GM23338 (cell line): ENCODE data around the gene ICAM3. TPM values are rescaled to one million over a fixed set of nuclear protein-coding genes. Genes with fewer than 3 reads are reported as not detected.
"Not testable (repeated sequence)": the region's sequence is repeated elsewhere in the genome, so short reads cannot be mapped to it uniquely, and the experiment has no call there.

ENCODE experiments used
- ATAC-seq: fragments of 200-7000 bp; cut with Tn5 transposase; 3 replicates; pipeline ENCODE4 v1.9.1; 2020
- DNase-seq: peaks from one replicate; pipeline ENCODE4 v3.0.0-alpha.2; 2015; ENCODE audit warnings: low spot score
- H2AFZ ChIP-seq: fragments of 200-600 bp; sonication (generic); 2 replicates; pipeline ENCODE4 v1.8.0; 2016; ENCODE audit warnings: antibody characterized with exemption, mild to moderate bottlenecking, moderate library complexity
- H3F3A ChIP-seq: fragments of 200-600 bp; sonication (generic); replicated peaks from 2 replicates; pipeline ENCODE4 v1.8.0; 2017; ENCODE audit warnings: antibody characterized with exemption, mixed run types, low read depth
- H3K27ac ChIP-seq: fragments of 200-600 bp; sonication (generic); 2 replicates; pipeline ENCODE4 v1.6.1; 2016; ENCODE audit warnings: low read depth
- H3K27me3 ChIP-seq: fragments of 200-600 bp; sonication (generic); 2 replicates; pipeline ENCODE4 v1.8.0; 2016; ENCODE audit warnings: mild to moderate bottlenecking, mixed run types, moderate library complexity; ENCODE audit not compliant: insufficient read depth
- H3K36me3 ChIP-seq: fragments of 200-600 bp; sonication (generic); 2 replicates; pipeline ENCODE4 v1.8.0; 2016; ENCODE audit warnings: mild to moderate bottlenecking; ENCODE audit not compliant: insufficient read depth
- H3K4me1 ChIP-seq: fragments of 200-600 bp; sonication (generic); 2 replicates; pipeline ENCODE4 v1.8.0; 2016; ENCODE audit warnings: mild to moderate bottlenecking, moderate library complexity; ENCODE audit not compliant: insufficient read depth
- H3K4me2 ChIP-seq: fragments of 200-600 bp; sonication (generic); 2 replicates; pipeline ENCODE4 v1.7.1; 2017; ENCODE audit warnings: mixed run types
- H3K4me3 ChIP-seq: fragments of 200-600 bp; sonication (generic); 2 replicates; pipeline ENCODE4 v1.6.1; 2016; ENCODE audit warnings: mixed run types
- H3K79me2 ChIP-seq: fragments of 200-600 bp; sonication (generic); replicated peaks from 2 replicates; pipeline ENCODE4 v1.8.0; 2017; ENCODE audit warnings: mild to moderate bottlenecking; ENCODE audit not compliant: insufficient read depth
- H3K9me2 ChIP-seq: fragments of 200-600 bp; sonication (generic); 2 replicates; pipeline ENCODE4 v1.8.0; 2017; ENCODE audit not compliant: insufficient read depth
- H4K20me1 ChIP-seq: fragments of 200-600 bp; sonication (generic); replicated peaks from 2 replicates; pipeline ENCODE4 v1.8.0; 2017; ENCODE audit warnings: mild to moderate bottlenecking; ENCODE audit not compliant: insufficient read depth
- H3K27ac Mint-ChIP-seq: 2 replicates; pipeline ENCODE4 v1.8.0; 2020; ENCODE audit warnings: inconsistent platforms, mild to moderate bottlenecking, moderate library complexity, mixed read lengths
- H3K27me3 Mint-ChIP-seq: 3 replicates; pipeline ENCODE4 v1.8.0; 2022; ENCODE audit warnings: low read depth, mild to moderate bottlenecking, moderate library complexity, mixed read lengths, inconsistent platforms; ENCODE audit not compliant: insufficient read depth, poor library complexity
- H3K36me3 Mint-ChIP-seq: 3 replicates; pipeline ENCODE4 v1.8.0; 2021; ENCODE audit warnings: low read depth, mild to moderate bottlenecking, inconsistent platforms, moderate library complexity, mixed read lengths
- H3K4me1 Mint-ChIP-seq: 3 replicates; pipeline ENCODE4 v1.8.0; 2020; ENCODE audit warnings: mild to moderate bottlenecking, inconsistent platforms, mixed read lengths
- H3K4me3 Mint-ChIP-seq: 3 replicates; pipeline ENCODE4 v1.8.0; 2021; ENCODE audit warnings: moderate library complexity, mild to moderate bottlenecking, inconsistent platforms, mixed read lengths
- H3K9me3 Mint-ChIP-seq: 3 replicates; pipeline ENCODE4 v1.8.0; 2020; ENCODE audit warnings: moderate library complexity, mild to moderate bottlenecking, inconsistent platforms, mixed read lengths
- CREB1 ChIP-seq: fragments of 250-450 bp; sonication (Bioruptor Pico); IDR thresholded peaks from 2 replicates; pipeline ENCODE4 v1.5.0; 2020; ENCODE audit warnings: low read depth, mild to moderate bottlenecking, moderate library complexity
- ETS1 ChIP-seq: IDR thresholded peaks from 2 replicates; pipeline ENCODE4 v1.6.1; 2016; ENCODE audit warnings: antibody characterized with exemption
- EZH2phosphoT487 ChIP-seq: fragments of 200-600 bp; sonication (generic); IDR thresholded peaks from one replicate; pipeline ENCODE4 v1.8.1; 2018; ENCODE audit warnings: antibody characterized with exemption; ENCODE audit not compliant: unreplicated experiment
- POLR2AphosphoS5 ChIP-seq: IDR thresholded peaks from 2 replicates; pipeline ENCODE4 v1.6.1; 2016; ENCODE audit warnings: antibody characterized with exemption, low read depth
- STAT1 ChIP-seq: IDR thresholded peaks from one replicate; pipeline ENCODE4 v1.6.1; 2016; ENCODE audit warnings: antibody characterized with exemption; ENCODE audit not compliant: unreplicated experiment
- ZNF114 ChIP-seq: fragments of 250-450 bp; sonication (Bioruptor Pico); IDR thresholded peaks from 2 replicates; pipeline ENCODE4 v1.5.0; 2020; ENCODE audit warnings: mild to moderate bottlenecking, moderate library complexity
- ZNF462 ChIP-seq: fragments of 250-450 bp; sonication (Bioruptor Pico); IDR thresholded peaks from 2 replicates; pipeline ENCODE4 v1.5.0; 2020; ENCODE audit warnings: mild to moderate bottlenecking, moderate library complexity
- polyA plus RNA-seq: library from polyadenylated mRNA; unstranded; fragments of >200 nt; fragmentation: Nextera tagmentation; extraction: Ambion mirVana; gene quantifications from 2 replicates; pipeline ENCODE4 v1.2.1, GENCODE V29; 2016
- total RNA-seq: library from RNA; depleted of rRNA; stranded (reverse); fragments of >200 nt; shearing (Covaris generic); gene quantifications from 2 replicates; pipeline ENCODE4 v1.2.3, GENCODE V29; 2014
- TF ChIP-seq, protein P1 (sequence below): IDR thresholded peaks from one replicate; pipeline ENCODE4 v1.6.1; 2018; ENCODE audit warnings: antibody characterized with exemption; ENCODE audit not compliant: unreplicated experiment
- TF ChIP-seq, protein P2 (sequence below), 2 experiments: fragments of 200-600 bp in 1 of 2; sonication (generic) in 1 of 2; conservative IDR thresholded peaks; 2 replicates each; pipeline versions ENCODE4 v1.5.1 to v1.6.1; 2016 to 2017; ENCODE audit warnings: antibody characterized with exemption in 2 of 2, low read depth in 2 of 2, mild to moderate bottlenecking in 2 of 2, moderate library complexity in 1 of 2

The ICAM3 gene
- total and polyA plus RNA-seq, 2 experiments from 2014 or later = 9.6 to 14.7 TPM

GRCh38 chr19:10377140-10377640, 37.8 kb upstream of the ICAM3 start:
- H3K4me3 Mint-ChIP-seq, H3K4me1 Mint-ChIP-seq: not testable (repeated sequence)

DNA sequence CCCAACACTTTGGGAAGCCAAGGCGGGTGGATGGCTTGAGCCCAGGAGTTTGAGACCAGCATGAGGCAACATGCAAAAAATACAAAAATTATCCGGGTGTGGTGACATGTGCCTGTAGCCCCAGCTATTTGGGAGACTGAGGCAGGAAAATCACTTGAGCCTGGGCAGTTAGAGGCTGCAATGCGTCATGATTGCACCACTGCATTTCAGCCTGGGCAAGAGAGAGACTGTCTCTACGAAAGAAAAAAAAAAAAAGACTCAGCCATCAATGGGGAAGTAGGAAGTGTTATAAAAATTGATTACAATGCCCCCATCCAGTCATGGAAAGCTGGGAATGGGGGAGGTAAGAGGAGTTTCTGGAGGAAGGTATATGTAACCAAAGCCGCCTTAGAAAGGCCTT, 35.5 kb upstream of the ICAM3 start:
- ATAC-seq = no peak
- H3K36me3 Mint-ChIP-seq = peaks cover 18% of the 10 kb centered on the region
- H3K4me3 Mint-ChIP-seq = no peak overlapping the region
- TF ChIP-seq ZNF114 (CRISPR knock-in tag) (no peak), STAT1 (no peak), POLR2AphosphoS5 (no peak), CREB1 (CRISPR knock-in tag) (no peak), ETS1 (no peak), EZH2phosphoT487 (no peak), ZNF462 (CRISPR knock-in tag) (no peak)
- TF ChIP-seq, protein P1, sequence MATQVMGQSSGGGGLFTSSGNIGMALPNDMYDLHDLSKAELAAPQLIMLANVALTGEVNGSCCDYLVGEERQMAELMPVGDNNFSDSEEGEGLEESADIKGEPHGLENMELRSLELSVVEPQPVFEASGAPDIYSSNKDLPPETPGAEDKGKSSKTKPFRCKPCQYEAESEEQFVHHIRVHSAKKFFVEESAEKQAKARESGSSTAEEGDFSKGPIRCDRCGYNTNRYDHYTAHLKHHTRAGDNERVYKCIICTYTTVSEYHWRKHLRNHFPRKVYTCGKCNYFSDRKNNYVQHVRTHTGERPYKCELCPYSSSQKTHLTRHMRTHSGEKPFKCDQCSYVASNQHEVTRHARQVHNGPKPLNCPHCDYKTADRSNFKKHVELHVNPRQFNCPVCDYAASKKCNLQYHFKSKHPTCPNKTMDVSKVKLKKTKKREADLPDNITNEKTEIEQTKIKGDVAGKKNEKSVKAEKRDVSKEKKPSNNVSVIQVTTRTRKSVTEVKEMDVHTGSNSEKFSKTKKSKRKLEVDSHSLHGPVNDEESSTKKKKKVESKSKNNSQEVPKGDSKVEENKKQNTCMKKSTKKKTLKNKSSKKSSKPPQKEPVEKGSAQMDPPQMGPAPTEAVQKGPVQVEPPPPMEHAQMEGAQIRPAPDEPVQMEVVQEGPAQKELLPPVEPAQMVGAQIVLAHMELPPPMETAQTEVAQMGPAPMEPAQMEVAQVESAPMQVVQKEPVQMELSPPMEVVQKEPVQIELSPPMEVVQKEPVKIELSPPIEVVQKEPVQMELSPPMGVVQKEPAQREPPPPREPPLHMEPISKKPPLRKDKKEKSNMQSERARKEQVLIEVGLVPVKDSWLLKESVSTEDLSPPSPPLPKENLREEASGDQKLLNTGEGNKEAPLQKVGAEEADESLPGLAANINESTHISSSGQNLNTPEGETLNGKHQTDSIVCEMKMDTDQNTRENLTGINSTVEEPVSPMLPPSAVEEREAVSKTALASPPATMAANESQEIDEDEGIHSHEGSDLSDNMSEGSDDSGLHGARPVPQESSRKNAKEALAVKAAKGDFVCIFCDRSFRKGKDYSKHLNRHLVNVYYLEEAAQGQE = no peak
- TF ChIP-seq, protein P2, sequence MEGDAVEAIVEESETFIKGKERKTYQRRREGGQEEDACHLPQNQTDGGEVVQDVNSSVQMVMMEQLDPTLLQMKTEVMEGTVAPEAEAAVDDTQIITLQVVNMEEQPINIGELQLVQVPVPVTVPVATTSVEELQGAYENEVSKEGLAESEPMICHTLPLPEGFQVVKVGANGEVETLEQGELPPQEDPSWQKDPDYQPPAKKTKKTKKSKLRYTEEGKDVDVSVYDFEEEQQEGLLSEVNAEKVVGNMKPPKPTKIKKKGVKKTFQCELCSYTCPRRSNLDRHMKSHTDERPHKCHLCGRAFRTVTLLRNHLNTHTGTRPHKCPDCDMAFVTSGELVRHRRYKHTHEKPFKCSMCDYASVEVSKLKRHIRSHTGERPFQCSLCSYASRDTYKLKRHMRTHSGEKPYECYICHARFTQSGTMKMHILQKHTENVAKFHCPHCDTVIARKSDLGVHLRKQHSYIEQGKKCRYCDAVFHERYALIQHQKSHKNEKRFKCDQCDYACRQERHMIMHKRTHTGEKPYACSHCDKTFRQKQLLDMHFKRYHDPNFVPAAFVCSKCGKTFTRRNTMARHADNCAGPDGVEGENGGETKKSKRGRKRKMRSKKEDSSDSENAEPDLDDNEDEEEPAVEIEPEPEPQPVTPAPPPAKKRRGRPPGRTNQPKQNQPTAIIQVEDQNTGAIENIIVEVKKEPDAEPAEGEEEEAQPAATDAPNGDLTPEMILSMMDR (conservative IDR thresholded peaks at IDR 0.05; ENCODE audit: low read depth in 2 of 2) = no peak

More at GRCh38 chr19:10377140-10377640, 37.8 kb upstream of the ICAM3 start:
- not testable (repeated sequence) for H3K4me1 ChIP-seq, H3K27ac ChIP-seq, H3K36me3 ChIP-seq, H3K9me3 Mint-ChIP-seq, H3F3A ChIP-seq, H3K4me3 ChIP-seq, H3K27me3 ChIP-seq, H4K20me1 ChIP-seq, H2AFZ ChIP-seq, H3K27me3 Mint-ChIP-seq, H3K27ac Mint-ChIP-seq, ATAC-seq, H3K4me2 ChIP-seq, H3K79me2 ChIP-seq, H3K9me2 ChIP-seq, DNase-seq
- H3K36me3 Mint-ChIP-seq = peaks cover 18% of the 10 kb centered on the region

More for the DNA sequence above, 35.5 kb upstream of the ICAM3 start:
- no peaks in the 10 kb centered on the region; the same call in 2 of the 3 replicates for H3K4me1 Mint-ChIP-seq
- H3F3A ChIP-seq = 0 out of 2 replicates have a peak, but pooled peaks cover 2% of the 10 kb centered on the region
- H3K4me1 ChIP-seq = peaks cover 4% of the 10 kb centered on the region; the same call in 1 of the 2 replicates
- no peak overlapping the region for H2AFZ ChIP-seq
- 0 out of 2 replicates have a peak, but pooled peaks cover 3% of the 10 kb centered on the region for H3K79me2 ChIP-seq
- no peaks in the 10 kb centered on the region for H3K27me3 ChIP-seq
- no peaks in the 10 kb centered on the region for H3K9me2 ChIP-seq
- DNase-seq = no peak
- no peak overlapping the region for H3K4me2 ChIP-seq
- peaks cover 4% of the 10 kb centered on the region for H3K27me3 Mint-ChIP-seq
- no peaks in the 10 kb centered on the region for H3K9me3 Mint-ChIP-seq
- no peak overlapping the region for H3K4me3 ChIP-seq
- no peak overlapping the region for H3K27ac ChIP-seq
- H3K27ac Mint-ChIP-seq = no peak overlapping the region
- no peaks in the 10 kb centered on the region; the same call in 1 of the 2 replicates for H4K20me1 ChIP-seq
- H3K36me3 ChIP-seq = no peaks in the 10 kb centered on the region
